CD4-positive, alpha-beta T cell treated with Interleukin-17A for 4 hours (primary cell): ENCODE data around the gene PCSK6.
"Not testable (repeated sequence)": the region's sequence is repeated elsewhere in the genome, so short reads cannot be mapped to it uniquely, and the experiment has no call there.

Experiments used
- DNase-seq: peaks from one replicate; pipeline ENCODE4 v3.0.0-alpha.2; 2020; ENCODE audit warnings: mixed read lengths

The PCSK6 gene

GRCh38 chr15:101458908-101459578, 30.5 kb downstream of the PCSK6 start:
- no peak for DNase-seq

GRCh38 chr15:101458158-101458900, 31.2 kb downstream of the PCSK6 start:
- DNase-seq, result no peak

- DNase-seq, result no peak
These were observed 31.8 kb downstream of the PCSK6 start for GRCh38 chr15:101457696-101458095.

- no peak for DNase-seq
These were observed 33.3 kb downstream of the PCSK6 start for GRCh38 chr15:101456057-101456739.

DNA sequence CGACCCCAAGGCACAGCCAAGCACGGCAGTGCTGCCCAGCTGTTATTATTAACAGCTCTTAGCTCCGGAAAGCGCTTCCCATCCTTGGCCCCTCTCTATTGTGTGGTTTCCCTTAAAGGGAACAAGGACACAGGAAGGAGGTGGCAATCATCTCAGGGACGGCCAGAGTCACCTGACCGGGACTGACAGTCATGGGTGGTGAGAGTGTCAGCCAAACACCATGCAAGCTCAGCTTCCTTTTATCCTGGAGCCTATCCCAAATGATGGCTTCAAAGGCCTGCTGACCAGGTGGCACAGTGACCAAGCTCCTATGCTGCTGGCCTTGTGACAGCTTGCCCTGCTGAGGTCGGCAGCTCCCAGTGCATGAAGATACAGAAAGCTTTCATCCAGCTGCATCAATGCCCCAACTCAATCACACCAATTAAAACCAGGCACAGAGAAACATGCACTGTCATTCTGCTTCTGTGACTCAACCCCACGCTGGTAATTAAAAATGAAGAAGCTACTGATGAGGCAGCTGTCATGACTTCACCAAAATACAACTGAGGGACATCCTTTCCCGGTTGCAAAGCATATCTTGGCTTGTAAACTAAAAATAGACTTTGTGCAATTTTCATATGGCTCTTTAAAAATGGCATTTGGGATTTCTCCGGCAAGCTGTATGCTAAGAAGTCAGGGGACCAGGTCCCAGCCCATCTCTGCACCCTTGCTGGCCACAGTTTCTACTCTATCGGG, 34.0 kb downstream of the PCSK6 start:
- no peak for DNase-seq

DNA sequence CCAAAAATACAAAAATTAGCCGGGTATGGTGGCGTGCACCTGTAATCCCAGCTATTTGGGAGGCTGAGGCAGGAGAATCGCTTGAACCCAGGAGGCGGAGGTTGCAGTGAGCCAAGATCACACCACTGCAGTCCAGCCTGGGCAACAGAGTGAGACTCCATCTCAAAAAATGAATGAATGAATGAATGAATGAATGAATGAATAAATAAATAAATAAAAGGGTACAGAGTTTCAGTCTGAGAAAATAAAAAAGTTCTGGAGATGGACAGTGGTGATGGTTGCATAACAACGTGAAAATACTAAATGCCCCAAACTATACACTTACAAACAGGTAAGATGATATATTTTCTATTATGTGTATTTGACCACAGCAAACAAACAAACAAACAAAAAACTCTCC, 34.7 kb downstream of the PCSK6 start:
- DNase-seq, result not testable (repeated sequence)

GRCh38 chr15:101454365-101454764, 35.1 kb downstream of the PCSK6 start:
- DNase-seq, result no peak

DNA sequence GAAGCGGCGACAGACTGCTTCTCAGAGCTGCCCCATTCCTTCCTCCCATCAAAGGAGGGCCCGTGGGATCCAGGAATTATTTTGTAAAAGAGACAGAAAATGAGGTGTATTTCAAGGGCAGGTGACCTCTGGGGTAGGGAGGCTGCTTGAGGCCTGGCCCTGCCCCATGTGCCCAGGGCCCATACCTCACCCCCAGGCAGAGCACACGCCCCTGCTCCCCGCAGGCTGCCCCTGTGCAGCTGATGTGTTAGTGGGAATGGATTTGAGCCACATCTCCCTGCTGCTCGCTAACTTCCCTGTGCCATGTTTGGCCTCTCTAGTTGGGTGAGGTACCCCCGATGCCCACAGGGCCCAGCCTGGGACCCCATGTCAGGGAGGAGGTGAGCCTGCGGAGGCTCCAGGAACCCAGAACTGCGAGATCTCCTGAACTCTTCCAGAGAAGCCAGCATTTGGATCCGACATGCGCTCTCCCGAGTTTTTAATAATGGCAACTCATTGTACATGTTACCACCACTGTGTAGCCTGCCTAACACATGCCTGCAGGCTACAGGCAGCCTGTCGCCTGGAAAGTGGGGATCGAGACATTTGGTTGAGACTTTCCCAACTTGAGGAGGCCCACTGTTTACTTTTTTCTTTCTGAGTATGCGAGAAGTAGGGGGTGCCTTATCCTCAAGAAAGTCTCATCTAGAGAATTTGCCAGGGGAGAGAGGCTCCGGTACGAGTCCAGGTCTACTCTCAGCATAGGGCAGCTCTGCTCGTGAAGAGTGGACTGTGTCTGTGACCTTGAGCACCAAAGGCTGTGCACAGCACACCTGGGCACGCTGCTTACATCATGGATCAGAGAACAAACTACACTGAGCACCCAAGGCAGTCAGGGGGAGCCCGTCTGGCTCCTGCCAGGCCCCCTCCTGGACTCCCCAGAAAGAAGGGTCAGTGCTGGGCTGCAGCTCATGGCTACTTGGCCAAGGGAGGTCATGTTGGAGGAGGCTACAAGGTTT, 36.1 kb downstream of the PCSK6 start:
- DNase-seq, result no peak

GRCh38 chr15:101452572-101452971, 36.9 kb downstream of the PCSK6 start:
- no peak for DNase-seq

GRCh38 chr15:101451846-101452245, 37.7 kb downstream of the PCSK6 start:
- no peak for DNase-seq

DNA sequence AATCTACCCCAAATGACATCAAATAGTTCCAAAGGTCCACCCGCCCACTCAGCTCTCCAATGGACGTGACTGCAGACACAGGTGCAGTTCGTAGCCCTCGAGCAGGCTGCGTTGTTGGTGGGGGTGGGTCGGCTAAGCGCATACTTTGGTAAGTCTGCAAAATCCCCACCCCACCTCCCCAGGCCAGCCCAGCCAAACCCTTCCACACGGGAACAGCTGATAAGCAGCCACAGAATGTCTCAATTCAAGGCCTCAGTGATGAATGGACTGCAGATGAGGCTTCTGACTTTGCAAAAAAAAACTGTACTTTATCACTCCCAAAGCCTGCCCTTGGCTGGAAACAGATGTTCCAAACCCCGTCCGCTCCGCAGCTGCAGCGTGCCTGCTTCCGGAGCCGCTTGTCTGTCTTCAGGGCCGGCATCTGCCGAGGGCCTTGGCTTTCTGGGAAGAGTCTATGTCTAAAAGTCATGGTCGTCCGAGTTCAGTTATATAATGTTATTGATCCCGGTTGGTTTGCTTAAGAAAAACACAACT, 38.2 kb downstream of the PCSK6 start:
- DNase-seq, result no peak

DNA sequence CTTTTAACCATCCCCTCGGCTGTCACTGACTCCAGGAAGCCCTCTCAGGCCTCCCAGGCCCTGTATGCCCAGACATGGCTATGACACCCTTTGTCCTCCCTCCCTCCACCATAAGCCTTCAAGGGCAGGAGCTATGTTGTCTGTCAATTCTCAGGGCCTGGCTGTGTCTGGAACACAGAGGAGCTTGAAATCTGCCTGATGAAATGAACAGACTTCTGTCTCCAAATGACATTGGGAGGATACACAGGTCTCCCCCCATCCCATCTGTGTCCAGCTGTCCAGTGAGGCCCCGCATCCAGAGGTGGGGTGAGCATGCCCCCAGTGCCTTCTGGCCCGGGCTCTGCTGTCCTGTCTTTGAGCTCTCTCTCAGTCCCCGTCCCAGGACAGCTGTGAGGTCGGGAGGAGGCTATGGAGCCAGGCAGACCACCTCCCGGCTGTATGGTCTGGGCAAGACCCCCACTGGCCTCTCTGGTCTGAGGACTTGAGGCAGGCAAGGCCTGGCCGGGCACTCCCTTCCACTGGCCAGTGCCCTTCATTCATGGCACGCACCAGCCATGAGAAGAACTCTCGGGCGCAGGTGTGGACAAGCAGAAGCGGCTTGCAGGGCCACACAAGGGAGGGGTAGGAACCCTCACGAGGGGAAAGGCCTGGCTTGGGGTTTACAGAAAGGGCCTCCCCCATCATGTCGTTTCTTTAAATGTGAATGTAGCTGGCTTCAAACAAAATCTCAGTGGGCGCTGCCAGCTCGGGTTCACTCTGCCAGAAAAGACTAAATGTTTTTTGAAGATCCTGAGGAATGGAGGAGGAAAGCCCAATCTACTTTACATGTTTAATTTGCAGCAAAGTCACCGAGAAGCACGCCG, 38.9 kb downstream of the PCSK6 start:
- DNase-seq, result no peak

DNA sequence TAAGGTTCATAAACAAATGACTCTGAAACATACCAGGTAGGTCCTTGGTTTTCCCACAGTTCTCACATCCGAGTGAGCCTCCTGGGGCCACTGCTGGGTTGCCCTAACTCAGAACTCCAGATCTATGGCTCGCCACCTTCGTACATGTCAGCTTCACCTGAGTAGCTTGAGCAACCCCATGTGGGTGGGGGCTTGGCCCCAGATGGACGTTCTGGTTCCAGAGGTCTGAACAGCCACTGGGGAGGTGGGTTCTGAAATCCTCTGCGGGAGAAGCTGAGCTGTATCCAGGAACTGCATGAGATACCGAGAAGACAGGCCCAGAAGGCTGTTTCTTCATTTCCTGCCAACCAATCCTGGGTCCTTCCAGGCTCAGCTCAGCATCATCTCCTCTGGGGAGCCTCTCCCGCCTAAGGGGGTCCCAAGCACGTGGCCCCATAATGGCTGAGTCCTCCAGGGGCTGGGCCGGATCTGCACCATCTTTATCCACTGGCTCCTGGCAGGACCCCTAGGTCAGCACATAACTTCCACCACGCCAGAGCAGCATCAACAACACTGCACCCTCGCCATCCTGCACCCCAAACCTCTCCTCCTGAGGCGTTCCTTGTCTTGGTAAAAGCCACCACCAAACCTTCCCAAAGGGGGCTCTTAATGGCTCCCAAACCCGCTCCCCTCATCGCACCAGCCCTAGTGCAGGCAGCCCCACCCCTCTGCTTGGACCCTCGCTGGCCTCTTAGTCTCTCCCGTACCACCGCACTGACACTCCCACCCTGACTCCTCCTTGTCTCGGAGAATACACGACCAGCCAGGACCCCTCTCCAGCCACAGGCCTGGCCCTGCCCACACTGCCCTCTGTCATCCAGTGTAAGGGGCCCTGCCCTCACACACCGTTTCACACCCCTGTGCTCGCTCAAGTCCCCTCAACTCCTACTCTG, 39.8 kb downstream of the PCSK6 start:
- no peak for DNase-seq

GRCh38 chr15:101448336-101448735, 41.2 kb downstream of the PCSK6 start:
- no peak for DNase-seq

DNA sequence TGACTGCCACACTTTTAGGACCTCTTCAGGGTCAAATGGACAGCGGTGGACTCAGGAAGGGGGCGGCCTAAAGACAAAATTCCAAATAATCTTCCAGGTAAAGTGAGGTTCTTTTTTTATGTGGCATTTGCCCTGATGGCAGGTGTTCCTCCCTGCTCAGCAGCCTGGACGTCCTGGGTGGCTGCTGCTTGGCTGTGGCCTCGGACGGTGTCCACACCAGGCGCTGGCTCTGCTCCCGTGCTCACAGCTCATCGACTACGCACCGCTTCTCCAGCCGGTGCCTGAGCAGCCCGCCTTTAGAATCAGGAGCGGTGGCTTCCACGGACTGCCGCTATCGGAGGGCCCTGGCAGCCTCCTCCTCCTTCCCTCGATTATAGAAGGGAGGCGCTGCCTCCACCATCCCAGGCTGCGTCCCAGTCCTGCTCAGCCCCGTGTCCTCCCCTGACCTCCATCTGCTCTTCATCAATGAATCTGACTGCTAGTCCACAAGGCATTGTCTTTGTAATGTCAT, 41.9 kb downstream of the PCSK6 start:
- no peak for DNase-seq

- no peak for DNase-seq
These were observed 42.4 kb downstream of the PCSK6 start for GRCh38 chr15:101447168-101447533.

GRCh38 chr15:101446518-101447167, 42.9 kb downstream of the PCSK6 start:
- DNase-seq, result no peak

- no peak for DNase-seq
These were observed 43.7 kb downstream of the PCSK6 start for GRCh38 chr15:101445562-101446517.
